Neural crest cell (in vitro differentiated cells): Measurements from ENCODE around the gene C1orf56. TPM values are rescaled to one million over a fixed set of nuclear protein-coding genes. Genes with fewer than 3 reads are reported as not detected.

Source experiments
- DNase-seq: peaks from one replicate; pipeline ENCODE4 v3.0.0; 2021; ENCODE audit warnings: low read depth, mixed read lengths, low spot score
- H3K27ac Mint-ChIP-seq: one replicate; pipeline ENCODE4 v1.8.0; 2021; ENCODE audit warnings: mild to moderate bottlenecking, mixed read lengths; ENCODE audit not compliant: unreplicated experiment
- H3K27me3 Mint-ChIP-seq: 2 replicates; pipeline ENCODE4 v1.8.0; 2021; ENCODE audit warnings: low read depth, mild to moderate bottlenecking, mixed read lengths
- H3K36me3 Mint-ChIP-seq: 2 replicates; pipeline ENCODE4 v1.8.0; 2021; ENCODE audit warnings: low read depth, mild to moderate bottlenecking, mixed read lengths
- H3K4me1 Mint-ChIP-seq: 2 replicates; pipeline ENCODE4 v1.8.0; 2021; ENCODE audit warnings: mixed read lengths
- H3K4me3 Mint-ChIP-seq: one replicate; pipeline ENCODE4 v1.8.0; 2021; ENCODE audit warnings: mild to moderate bottlenecking, mixed read lengths
- H3K9me3 Mint-ChIP-seq: 2 replicates; pipeline ENCODE4 v1.8.0; 2021; ENCODE audit warnings: mixed read lengths
- total RNA-seq: library from RNA; stranded (reverse); gene quantifications from 2 replicates; pipeline ENCODE4 v1.2.1, GENCODE V29; 2021
- TF ChIP-seq, protein P1 (sequence below): fragments of 200-600 bp; sonication (generic); conservative IDR thresholded peaks from 2 replicates; pipeline ENCODE4 v1.5.0; 2021; ENCODE audit warnings: antibody characterized with exemption, mild to moderate bottlenecking

The C1orf56 gene
- total RNA-seq, 1 donor from 2014 or later, result 6.3 TPM

DNA sequence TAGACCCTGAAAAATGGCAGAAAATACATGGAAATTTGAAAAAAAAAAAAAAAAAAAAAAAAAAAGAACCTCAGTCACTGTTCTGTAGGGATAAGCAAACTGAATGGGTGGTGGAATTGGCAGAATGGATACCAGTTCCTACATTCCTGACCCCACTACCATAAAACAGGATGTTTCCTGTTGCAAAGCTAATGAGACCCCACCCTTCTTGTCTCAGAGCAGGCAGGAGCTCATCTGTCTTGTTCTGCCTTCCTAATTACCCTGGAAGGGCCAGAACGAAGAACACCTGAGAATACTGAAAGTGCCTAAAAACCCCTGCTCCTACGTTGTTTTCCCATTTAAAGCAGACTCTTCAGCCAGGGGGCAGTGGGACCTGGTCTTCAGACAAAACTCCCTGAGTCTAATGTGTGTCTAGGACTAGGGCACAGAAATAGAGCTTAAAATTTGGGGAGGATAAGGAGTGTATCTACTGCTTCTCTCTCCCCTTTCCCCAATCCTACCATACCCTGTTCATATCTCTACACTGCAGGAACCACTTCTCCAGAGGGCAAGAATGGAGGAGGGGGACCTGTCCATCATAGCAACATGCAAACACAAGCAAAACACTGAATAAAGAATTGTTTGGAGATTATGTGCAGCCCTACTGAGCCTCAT lies 3.9 kb downstream of the C1orf56 start:
- Mint-ChIP-seq H3K4me1 (peaks cover 38% of the 10 kb centered on the region), H3K27me3 (no peaks in the 10 kb centered on the region), H3K36me3 (peaks cover 10% of the 10 kb centered on the region), H3K4me3 (peak overlapping the region; percentile 67), H3K9me3 (no peaks in the 10 kb centered on the region), H3K27ac (no peak overlapping the region)
- no peak for DNase-seq
- TF ChIP-seq, protein P1, sequence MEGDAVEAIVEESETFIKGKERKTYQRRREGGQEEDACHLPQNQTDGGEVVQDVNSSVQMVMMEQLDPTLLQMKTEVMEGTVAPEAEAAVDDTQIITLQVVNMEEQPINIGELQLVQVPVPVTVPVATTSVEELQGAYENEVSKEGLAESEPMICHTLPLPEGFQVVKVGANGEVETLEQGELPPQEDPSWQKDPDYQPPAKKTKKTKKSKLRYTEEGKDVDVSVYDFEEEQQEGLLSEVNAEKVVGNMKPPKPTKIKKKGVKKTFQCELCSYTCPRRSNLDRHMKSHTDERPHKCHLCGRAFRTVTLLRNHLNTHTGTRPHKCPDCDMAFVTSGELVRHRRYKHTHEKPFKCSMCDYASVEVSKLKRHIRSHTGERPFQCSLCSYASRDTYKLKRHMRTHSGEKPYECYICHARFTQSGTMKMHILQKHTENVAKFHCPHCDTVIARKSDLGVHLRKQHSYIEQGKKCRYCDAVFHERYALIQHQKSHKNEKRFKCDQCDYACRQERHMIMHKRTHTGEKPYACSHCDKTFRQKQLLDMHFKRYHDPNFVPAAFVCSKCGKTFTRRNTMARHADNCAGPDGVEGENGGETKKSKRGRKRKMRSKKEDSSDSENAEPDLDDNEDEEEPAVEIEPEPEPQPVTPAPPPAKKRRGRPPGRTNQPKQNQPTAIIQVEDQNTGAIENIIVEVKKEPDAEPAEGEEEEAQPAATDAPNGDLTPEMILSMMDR, result no peak

DNA sequence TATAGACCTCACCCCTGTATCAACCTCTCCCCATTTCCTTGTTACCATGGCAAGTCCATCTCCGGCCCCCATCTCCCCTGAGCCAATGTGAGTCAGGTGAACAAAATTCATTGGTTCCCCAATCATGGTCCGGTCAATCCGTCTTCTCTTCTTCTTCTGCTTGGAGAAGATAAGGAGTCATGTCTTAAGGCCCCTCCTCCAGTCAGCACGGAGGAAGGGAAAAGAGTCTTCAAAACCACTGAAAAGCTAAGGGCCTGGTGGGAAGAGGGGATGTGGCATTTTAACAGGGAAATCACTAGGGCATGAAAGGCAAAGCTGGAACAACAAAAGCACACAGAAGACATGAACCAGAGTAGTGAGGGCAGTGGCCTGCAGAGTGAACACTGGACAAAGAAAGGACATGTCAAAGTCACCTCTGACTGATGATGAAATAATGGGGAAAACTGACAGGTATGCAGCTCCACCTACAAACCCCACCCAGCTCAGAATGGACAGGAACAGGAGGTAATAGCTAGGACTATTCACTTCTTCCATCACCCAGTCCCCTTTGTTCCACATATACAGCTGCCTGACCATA lies 7.5 kb downstream of the C1orf56 start:
- Mint-ChIP-seq H3K27ac (peak overlapping the region; percentile 22), H3K9me3 (no peaks in the 10 kb centered on the region), H3K4me1 (peaks cover 42% of the 10 kb centered on the region), H3K27me3 (no peaks in the 10 kb centered on the region), H3K4me3 (peak overlapping the region; percentile 9), H3K36me3 (peaks cover 17% of the 10 kb centered on the region)
- no peak for DNase-seq
- TF ChIP-seq, protein P1, result no peak

DNA sequence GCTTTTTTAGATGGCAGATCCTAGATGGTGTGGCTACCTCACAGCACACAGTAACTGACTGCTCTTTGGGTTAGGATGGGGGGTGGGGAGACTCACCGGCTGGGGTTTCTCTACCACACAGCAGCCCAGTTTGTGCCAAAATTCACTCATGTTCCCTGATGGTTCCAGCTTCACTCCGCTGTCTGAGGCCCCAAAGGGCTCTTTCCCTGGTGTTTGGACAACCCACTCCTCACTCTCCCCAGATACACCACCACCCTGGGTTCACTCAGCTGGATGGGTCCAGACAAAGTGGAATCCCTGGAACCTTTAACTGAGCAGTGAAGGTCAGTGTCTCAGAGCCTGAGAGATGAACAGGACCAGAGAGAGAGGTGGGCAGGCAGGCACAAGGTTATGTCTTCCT lies 8.0 kb downstream of the C1orf56 start:
- no peak for DNase-seq
- H3K27me3 Mint-ChIP-seq, result no peaks in the 10 kb centered on the region
- H3K9me3 Mint-ChIP-seq, result no peaks in the 10 kb centered on the region
- peak overlapping the region; percentile 22 for H3K27ac Mint-ChIP-seq
- H3K4me3 Mint-ChIP-seq, result peak overlapping the region; percentile 98
- H3K4me1 Mint-ChIP-seq, result peaks cover 41% of the 10 kb centered on the region
- TF ChIP-seq, protein P1, result no peak
- peaks cover 17% of the 10 kb centered on the region for H3K36me3 Mint-ChIP-seq

DNA sequence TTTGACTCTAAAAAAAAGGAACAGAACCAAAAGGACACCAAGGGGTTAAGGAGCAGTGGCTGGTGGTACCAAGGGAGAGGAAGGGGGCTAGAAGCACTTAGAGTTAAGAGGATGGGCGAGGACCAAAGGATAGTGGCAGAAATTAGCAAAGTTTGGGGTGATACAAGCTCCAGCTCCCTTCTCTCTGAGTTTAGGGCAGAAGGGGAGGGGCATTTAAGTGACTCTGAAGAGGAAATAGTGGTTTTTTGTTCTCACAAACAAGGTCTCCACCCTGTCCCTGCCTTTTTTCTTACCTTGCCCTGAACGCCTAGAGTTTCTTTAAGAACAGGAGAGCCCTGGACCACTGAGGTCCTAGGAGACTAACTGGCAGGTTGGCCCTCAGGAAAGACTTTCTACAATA lies 8.6 kb downstream of the C1orf56 start:
- TF ChIP-seq, protein P1, result no peak
- peaks cover 17% of the 10 kb centered on the region for H3K36me3 Mint-ChIP-seq
- H3K27ac Mint-ChIP-seq, result peak overlapping the region; percentile 13
- peak overlapping the region; percentile 98 for H3K4me3 Mint-ChIP-seq
- H3K9me3 Mint-ChIP-seq, result no peaks in the 10 kb centered on the region
- no peaks in the 10 kb centered on the region for H3K27me3 Mint-ChIP-seq
- DNase-seq, result no peak
- H3K4me1 Mint-ChIP-seq, result peaks cover 39% of the 10 kb centered on the region

DNA sequence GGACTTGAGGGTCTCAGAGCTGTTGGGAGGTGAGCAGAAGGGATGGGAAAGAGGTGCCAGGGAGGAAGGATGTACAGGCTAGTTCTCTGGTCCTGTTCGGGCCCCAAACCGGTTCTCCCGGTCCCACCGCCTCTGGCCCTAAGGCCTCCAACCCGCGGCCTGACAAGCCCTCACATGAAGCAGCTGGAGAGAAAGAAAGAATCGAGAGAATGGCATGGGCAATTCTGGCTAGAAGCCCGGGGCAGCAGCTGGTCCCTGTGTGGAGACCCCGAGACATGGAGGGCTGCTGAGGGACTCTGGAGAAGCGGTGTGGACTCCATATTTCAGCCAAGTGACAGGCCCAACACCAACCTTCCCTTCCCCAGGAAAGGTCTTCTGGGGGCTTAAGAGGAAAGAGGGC lies 11.1 kb downstream of the C1orf56 start:
- H3K27ac Mint-ChIP-seq, result peak overlapping the region; percentile 95
- H3K4me3 Mint-ChIP-seq, result peak overlapping the region; percentile 98
- no peak for DNase-seq
- H3K9me3 Mint-ChIP-seq, result no peaks in the 10 kb centered on the region
- peaks cover 57% of the 10 kb centered on the region for H3K4me1 Mint-ChIP-seq
- TF ChIP-seq, protein P1, result no peak
- H3K27me3 Mint-ChIP-seq, result no peaks in the 10 kb centered on the region
- peaks cover 20% of the 10 kb centered on the region for H3K36me3 Mint-ChIP-seq
